Omental fat pad (tissue), 4 donors: ENCODE measurements around the gene CCDC85B. TPM values are rescaled to one million over a fixed set of nuclear protein-coding genes. Genes with fewer than 3 reads are reported as not detected.

Experiments
- ATAC-seq: fragments of 150-250 bp; one replicate; pipeline ENCODE4 v1.9.1; 2016; ENCODE audit warnings: mild to moderate bottlenecking, moderate library complexity; ENCODE audit not compliant: low FRiP score
- DNase-seq: peaks from one replicate; pipeline ENCODE4 v3.0.0-alpha.2; 2019; ENCODE audit warnings: low spot score
- CTCF ChIP-seq, 3 donors: fragments of 450-650 bp; IDR thresholded peaks; one replicate each; pipeline ENCODE4 v1.5.1; 2016 to 2017; ENCODE audit warnings: antibody characterized with exemption in 3 of 3, mild to moderate bottlenecking in 3 of 3, moderate library complexity in 2 of 3
- total RNA-seq, 4 donors: library from RNA; depleted of rRNA; stranded (reverse); fragments of >200 nt; gene quantifications; one replicate each; pipeline ENCODE4 v1.1.0, GENCODE V29; 2016

Gene CCDC85B
- total RNA-seq, 4 donors from 2014 or later: 40.2 to 85.9 (median 59.4) TPM

DNA sequence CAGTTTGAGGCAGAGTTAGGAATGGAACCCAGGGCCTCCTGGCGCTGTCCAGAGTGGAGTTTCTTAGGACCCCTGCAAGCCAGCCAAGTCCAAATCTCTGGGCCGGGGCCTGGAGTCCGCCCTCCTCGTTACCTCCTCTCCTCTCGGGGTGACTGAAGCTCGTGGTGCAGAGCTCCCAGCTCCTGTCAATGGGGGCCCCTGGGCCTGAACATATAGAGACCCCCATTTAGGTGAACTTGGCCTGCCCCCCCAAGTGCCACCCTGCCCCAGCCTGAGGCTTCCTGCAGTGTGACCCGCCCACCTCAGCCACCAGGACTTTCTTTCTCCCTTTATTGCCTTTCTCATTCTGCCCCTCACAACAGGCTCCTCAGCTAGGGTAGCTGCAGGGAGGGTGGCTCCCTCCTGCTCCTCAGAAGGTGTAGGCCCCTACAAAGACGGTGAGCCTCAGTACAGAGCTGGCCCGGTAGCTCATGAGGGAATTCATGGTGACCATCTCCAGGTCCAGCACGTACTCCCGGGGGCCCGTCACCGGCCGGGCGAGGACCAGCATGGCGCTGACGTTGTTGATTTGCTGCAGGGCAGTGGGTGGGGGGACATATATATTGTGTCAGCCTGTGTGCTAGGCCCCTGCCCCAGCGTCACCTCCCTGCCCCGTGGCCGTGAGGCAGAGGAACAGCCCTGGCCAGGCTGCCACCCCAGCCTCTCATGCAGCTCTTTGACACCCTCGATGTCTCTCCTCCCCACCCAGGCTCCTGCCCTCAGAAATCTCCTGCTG lies 23.8 kb upstream of the CCDC85B start:
- ATAC-seq: no peak
- DNase-seq: no peak

DNA sequence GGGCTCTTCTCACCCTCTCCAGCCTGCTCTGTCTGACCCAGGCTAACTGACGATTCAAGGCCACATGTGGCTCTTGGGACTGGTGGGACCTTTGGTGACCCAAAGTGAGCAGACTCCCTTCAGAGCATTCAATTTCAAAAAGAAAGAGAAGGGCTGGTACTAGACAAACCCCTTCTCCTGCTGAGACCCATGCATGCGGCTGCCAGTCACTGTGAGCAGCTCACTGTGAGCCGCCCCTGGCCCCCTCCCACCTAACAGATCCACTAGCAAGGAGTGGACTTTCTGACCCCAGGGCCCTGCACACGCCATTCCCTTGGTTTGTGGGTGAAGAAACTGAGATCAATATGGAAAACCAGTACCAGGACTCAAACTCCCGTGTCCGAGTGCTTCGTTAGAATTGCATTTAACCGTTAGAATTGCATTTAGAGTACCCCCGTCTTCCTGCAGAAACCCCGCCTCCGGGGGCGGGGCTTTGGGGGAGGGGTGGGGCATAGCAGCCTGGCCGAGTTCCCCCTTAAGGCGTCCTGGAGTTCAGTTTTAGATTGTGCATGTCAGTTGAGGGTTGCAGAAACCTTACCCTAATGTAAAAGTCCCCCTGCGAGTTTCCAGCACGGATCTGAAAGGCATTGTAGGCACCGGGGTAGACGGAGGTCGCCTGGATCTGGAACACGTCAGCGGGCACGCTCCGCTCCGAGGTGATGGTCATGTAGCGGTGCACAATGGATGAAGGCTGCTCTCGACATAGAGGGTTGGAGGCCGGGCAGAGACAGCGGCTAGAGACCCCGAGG lies 23.0 kb upstream of the CCDC85B start:
- ATAC-seq (no peak), DNase-seq (no peak)
- no peak for TF ChIP-seq CTCF (IDR thresholded peaks at IDR 0.05)

More for the DNA sequence above, 23.8 kb upstream of the CCDC85B start:
- no peak for TF ChIP-seq CTCF (IDR thresholded peaks at IDR 0.05)

DNA sequence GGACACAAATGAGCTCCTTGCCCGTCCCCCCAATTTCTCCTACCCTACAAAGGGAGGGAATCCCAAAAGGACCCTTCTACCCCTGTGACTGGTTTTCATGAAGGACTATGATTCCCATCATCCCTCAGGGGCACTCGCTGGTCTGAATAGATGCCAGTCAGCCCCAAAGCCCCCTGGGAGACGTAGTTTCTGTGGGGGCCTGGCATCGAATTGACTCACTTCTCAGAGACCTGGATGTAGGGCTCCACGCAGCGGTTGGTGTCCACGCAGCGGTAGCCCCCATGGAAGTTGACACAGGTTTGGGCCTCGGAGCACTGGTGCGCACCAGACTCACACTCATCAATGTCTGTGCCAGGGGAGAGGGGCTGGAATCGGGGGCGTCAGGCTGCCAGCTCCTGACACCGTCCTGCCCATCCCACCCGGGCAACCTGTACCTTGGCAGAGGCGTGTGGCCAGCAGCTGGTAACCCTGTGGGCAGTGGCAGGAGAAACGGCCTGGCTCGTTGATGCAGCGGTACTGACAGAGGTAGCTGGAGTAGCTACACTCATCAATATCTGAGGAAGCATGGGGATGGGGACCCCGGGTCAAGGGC lies 22.3 kb upstream of the CCDC85B start:
- no peak for TF ChIP-seq CTCF (IDR thresholded peaks at IDR 0.05)
- no peak for DNase-seq
- no peak for ATAC-seq

DNA sequence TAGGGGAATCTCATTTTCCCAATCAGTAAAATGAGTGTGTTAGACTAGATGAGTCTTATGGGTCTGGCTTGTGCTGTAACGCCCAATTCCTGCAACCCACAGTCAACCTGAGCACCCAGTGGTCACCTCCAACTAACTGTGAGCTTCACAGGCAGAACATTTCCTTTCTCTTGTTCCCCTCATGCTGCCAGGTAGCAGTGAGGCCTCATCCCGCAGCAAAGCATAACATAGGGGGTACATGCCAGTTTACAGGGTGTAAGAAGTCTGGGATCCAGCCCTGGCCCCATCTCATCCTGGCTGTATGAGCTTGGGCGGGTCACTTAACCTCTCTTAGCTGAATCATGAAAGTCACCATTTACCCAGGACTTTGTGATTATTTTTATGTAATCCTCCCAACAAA lies 21.6 kb upstream of the CCDC85B start:
- ATAC-seq (no peak), DNase-seq (no peak)
- no peak for TF ChIP-seq CTCF (IDR thresholded peaks at IDR 0.05)

- no peak for ATAC-seq
- TF ChIP-seq CTCF (IDR thresholded peaks at IDR 0.05): no peak
Observed at GRCh38 chr11:65869643-65870306, 20.7 kb upstream of the CCDC85B start.

DNA sequence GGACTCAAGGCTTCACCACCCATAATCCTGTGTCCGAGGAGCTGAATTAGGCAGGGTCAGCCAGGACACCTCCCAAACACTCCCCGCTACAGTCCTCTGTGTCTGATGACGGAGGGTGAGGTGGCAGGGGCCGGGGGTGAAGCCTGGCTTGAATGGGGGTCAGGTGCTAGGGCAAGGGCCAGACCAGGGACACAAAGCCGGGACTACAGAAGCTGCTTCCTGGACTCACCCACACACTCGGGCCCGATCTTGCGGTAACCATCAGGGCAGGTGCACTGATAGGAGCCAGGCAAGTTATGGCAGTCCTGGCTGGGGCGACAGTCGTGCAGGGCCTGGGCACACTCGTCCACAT lies 20.2 kb upstream of the CCDC85B start:
- no peak for TF ChIP-seq CTCF (IDR thresholded peaks at IDR 0.05)
- ATAC-seq: no peak

More at GRCh38 chr11:65869643-65870306, 20.7 kb upstream of the CCDC85B start:
- no peak for DNase-seq

More for the DNA sequence above, 20.2 kb upstream of the CCDC85B start:
- no peak for DNase-seq
